Central memory CD4-positive, alpha-beta T cell (primary cell): Measurements from ENCODE around the gene PCSK1.
"Not testable (repeated sequence)": the region's sequence is repeated elsewhere in the genome, so short reads cannot be mapped to it uniquely, and the experiment has no call there.

Experiments
- DNase-seq: peaks from one replicate; pipeline ENCODE4 v3.0.0; 2022

The PCSK1 gene

DNA sequence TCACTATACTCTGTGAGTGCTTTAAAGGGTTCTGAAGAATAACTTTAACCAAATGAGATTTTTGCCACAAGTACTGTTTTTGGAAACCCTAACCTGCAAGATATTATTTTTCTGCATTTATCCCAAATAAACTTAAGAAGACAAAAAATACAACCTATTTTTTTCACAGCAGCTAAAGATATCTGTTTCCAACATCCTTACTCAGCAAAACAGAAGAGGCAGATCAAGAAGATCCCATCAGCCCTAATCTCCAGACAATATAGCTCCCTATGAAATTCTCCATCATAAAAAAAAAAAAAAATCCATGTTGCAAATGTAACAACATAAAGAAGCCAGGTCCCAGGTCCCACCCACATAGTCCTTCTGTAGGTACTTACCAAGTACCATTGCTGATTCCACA, 7.6 kb downstream of the PCSK1 start:
- no peak for DNase-seq

DNA sequence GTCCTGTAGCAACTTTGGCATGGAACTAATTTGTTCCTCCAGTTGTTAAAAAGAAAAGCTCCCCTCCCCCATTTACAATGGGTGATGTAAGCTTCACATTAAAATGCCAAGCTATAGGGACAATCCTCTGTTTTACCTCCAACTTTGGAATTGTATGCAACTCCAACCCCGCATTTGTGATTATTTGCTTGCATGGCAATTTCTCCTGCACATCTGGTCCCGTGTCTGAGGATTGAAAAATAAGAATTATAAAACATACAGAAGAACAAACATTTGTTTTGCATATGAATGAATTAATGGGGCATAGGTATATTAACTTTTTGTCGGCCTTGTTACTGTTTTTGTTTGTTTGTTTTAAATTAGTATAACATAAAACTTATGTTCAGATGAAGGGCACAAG, 17.2 kb downstream of the PCSK1 start:
- no peak for DNase-seq

DNA sequence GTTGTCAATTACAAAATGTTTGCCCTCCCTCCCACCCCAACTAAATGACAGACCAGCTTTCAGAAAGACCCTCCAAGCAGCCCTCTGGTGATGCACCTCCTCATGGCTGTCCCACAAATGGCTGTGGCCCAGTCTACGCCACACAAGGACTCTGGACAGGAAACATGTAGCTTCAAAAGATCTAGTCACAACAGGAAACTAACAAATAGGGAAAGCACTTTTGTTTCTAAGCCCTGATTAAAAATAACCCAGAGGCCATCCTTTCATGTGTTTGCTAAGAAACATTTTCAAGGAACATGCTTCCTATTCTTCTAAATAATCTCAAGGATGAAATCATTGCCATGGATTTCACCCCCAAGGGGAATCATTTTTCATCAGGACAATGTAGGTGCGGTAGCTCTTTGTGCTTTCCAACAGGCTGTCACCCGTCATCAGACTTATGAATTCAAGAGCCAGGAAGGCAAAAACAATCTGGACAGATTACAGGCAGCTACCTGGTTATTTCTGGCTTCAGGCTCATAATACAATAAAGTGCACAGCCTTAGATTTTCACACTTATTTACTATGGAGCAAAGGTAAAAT, 20.1 kb downstream of the PCSK1 start:
- no peak for DNase-seq

DNA sequence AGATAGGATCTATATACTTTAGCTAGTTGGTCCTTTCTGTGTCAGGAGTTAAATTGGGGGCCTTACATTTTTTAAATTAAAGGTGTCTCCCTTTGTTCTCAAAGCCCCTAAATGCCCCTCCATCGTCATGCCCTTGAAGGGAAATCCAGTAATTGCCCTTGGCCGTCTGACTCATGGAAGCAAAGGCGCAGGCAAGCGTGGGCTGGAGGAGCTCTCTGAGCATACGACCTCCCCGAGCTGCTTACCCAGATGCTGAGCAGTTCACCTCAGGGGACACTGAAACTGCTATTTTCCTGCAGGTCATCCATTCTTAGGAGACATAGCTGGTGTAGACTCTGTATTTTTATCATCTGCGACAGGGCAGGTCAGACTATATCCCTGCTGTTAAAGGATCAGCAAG, 23.0 kb downstream of the PCSK1 start:
- DNase-seq: no peak

DNA sequence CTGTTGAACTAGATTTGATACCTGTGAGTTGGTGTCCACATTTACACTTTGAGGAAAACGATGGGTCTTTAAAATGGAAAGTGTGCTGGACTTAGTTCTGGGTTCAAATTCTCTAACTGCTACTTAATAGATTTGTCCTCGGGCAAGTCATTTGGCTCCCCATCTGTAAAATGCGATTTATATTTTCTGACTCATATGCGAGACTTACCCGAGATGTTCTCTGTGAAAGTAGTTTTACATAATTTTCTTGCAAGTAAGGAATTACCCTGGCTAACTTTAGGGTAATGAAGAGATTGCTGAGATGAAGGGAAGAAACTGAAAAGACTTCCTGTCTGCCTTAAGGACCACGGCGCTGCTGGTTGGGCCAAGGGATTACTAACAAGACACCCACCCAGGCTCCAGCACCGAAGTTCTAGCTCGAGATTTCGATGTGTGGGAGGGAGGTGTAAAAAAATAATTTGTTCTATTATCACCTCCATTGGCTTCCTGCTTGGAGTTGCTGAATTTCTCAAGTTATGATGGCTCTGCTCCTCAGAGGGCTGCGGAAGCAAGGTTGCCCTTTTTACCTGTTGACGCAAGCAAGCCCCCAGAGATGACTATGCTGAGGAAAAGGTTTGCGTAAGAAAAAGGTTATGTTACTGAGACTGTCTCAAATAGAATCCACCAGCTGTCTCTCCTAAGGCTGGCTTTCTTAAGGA, 24.1 kb downstream of the PCSK1 start:
- no peak for DNase-seq

DNA sequence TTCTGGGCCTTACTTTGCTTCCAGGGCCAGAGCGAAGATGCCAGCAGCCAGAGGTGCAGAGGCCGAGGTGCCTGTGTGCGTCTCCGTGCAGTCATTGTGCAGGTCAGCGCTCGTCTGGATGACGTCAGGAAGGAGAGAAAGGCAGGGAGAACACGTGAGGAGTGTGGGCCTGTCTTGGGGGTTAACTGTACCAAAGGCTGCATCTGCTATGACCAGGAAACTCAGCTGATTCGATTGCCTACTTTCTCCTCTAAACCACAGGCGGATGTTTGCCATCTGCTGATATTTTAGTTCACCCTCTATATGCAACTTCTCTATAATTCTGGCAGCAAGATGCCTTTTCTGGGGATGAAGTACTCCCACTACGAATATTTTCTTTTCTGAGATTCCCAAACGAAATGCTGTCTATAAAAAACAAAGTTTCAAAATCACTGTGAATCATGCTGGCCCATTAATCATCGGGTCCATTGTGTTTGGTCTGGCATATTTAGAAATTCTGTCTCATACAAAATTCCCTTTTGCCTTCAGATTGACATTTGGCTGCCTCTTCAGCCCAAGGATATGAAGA, 24.8 kb downstream of the PCSK1 start:
- no peak for DNase-seq

DNA sequence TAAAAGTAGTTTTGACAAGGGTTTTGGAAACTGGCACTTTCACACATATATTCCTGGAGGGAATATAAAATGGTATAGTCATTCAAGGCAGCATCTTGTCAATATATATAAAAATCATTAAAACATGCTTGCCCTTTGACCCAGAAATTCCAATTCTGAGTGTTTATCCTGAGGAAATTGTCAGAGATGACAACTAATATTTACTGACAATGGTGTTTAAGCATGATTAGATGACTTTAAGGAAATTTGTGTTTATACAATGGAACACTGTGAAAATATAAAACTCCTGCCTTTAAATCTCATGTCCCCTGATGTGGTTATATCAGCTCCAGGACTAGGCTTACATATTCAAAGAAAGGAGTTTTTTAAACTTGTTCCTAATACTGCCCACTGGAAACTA, 25.6 kb downstream of the PCSK1 start:
- DNase-seq: no peak

DNA sequence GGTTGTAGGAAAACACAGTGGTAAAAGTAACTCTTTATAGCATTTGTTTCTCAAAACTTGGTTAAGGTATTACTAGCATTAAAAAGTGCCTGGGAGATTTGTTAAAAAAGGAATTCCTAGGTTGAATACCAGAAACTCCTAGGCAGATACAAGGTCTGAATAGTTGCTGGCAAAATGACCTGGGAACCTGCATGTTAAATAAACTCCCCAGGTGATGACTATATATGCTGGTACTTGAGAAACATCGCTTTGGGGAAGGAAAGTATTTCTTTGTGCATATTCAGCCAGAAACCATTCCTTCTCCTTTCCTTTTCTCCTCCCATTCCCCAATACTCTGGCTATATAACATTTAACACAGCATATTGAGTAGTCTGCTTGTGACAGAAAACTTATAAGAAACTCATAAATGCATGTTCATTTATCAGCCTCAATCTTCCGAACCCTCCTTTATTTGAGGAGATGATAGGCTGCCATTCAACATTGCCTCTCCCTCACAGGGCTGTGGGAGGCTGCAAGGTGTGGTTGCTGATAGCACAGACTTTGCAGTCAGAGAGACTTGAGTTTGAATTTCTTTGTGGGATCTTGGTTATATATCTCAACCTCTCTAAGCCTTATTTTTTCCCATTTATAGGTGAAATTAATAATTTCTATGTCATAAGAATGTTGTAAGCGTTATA, 28.7 kb downstream of the PCSK1 start:
- DNase-seq: no peak

DNA sequence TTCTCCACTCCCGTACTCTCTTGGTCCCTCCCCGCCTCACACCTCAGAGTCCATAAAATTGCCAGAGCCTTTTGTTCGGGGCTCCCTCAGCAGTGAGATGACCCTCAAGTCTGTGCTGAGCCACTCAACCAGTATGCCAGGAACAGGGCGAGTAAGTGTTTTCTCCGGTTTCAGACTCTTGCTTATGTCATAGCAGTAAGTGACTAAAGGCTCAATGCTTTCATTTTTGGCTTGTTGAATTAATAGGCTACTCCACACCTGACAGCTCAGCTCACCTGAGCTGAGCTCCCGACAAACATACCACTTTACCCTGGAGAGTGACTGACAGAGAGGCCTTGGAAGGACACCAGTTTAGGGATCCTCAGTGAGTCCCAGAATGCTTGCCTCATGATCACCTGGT, 30.5 kb downstream of the PCSK1 start:
- no peak for DNase-seq

DNA sequence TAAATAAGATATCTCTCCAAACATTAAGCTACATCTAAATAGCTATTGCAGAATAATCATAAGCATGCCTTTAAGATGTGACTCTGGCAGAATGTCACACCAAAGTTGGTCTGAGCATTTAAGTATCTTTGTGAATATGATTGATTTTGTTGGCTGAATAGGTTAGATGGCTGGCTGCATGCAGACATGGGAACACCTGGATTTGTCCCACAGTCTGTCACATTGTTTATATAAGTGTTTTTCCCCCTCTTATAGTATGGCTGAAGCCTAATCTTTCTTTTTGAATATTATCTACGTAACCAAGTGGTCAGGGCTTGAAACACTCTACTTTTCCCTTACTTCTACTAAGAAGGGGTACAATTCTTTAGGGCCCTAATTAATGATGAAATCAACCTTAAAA, 36.2 kb downstream of the PCSK1 start:
- DNase-seq: no peak

DNA sequence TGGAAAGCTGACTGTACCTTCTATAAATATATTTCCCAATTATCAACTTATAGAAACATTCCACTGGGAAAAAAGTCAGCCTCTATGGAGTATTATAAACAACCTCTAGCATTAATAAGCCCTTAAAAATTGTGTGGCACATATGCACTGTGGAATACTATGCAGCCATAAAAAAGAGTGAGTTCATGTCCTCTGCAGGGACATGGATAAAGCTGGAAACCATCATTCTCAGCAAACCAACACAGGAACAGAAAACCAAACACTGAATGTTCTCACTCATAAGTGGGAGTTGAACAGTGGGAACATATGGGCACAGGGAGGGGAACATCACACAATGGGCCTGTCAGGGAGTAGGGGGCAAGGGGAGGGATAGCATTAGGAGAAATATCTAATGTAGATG, 37.8 kb downstream of the PCSK1 start:
- DNase-seq: not testable (repeated sequence)

DNA sequence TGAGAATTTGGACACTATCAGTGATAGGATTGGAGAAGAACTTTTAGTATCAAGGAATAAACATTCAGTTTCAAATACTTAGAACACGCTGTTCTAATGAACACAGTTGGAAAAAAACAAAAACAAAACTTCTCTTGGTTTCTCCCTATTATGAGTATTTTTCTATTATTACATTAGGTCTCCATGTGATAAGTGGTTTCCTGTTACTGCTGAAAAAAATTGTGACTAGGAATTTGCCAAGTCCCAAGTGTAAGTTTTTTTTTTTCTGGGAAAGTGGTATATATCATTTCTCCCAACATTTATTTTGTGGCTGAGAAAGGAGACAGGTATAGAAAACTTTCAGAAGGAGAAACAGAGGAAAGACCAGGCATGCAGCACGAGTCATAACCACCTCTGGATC, 41.1 kb downstream of the PCSK1 start:
- DNase-seq: no peak

DNA sequence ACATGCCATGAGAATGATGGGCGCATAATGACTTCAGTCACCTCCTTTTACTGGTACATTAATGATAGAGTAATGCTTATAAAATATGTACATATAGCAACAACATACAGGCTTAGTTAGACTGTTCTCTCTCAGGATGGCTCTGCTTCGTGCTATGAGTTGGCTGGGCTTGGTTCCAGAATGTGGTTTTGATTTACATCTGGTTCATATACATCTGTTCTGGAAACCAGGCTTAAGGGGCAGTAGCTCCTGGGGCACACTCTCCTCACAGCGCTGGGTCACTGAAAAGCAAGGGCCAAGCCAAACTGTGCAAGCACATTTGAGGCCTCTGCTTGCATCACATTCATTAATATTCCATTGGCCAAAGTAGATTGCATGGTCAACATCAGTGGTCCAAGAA, 44.9 kb downstream of the PCSK1 start:
- DNase-seq: no peak

DNA sequence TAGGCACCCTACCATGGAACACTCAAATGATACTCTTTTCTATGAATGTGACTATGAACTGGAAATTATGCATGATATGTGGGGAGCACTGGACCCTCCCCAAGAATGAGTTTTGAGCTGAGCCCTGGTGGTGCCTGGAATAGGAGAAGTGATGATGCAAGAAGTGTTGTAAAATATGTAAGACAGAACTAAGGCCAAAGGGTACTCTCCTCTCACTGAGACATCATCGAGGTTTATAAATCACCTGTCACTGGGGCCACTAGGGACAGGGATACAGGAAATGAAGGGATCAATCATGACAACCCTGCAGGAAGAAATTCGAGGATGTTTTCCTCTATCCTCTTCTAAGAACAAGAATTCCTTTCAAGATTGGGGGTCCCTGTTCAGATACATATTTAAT, 45.4 kb downstream of the PCSK1 start:
- no peak for DNase-seq

DNA sequence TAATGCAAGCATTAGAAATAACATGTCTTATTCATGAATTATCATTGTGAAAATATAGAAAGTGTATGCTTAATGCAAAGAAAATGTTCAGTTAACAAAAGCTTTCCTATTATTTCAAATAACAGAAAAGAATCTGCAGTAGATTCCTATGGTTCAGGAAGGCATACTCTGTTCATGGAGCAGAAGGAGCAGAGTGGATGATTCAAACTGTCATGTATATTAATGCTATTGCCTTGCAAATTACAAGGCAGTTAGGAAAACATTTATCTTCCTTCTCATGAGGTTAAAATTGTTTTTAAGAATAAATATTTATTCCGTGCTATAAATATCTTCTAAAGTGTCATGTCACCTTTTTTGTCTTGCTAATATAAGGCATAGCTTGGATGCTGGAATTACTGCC, 47.5 kb downstream of the PCSK1 start:
- no peak for DNase-seq

DNA sequence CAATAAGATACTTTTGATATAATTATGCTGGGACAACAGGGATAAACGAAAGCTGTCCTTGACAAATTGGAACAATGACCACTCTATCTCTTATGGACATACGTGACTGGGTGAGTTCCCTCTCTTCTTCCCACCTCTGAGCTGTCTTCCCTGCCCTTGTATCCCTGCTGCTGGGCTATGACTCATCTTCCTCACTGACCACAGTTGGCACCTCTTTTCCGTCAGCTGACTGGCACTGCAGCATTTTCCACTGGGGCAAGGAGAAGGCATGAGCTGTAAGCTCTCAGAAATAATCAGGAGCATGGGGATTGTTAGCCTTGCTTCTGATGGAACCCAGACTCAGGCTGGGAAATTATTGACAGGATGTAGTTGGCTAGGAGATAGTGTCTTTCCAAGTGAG, 48.7 kb downstream of the PCSK1 start:
- no peak for DNase-seq

DNA sequence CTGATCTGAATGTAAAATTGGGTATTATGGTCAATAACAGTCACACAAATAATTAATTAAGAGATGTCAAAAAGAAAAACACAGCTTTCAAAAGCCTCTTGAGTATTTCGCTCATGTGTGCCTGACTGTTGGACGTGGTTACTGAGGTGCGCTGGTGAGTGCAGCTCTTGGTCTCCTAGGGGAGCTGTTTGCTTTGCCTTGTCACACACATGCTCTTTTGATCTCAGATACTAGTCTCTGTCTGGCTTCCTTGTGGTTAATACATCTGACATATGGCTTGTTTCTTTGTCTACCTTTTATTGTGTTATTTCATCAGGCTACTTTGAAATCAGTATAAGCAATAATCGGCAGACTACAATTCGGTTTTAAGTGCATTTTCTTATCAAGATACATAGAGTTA, 51.5 kb downstream of the PCSK1 start:
- peak; percentile 1 for DNase-seq

DNA sequence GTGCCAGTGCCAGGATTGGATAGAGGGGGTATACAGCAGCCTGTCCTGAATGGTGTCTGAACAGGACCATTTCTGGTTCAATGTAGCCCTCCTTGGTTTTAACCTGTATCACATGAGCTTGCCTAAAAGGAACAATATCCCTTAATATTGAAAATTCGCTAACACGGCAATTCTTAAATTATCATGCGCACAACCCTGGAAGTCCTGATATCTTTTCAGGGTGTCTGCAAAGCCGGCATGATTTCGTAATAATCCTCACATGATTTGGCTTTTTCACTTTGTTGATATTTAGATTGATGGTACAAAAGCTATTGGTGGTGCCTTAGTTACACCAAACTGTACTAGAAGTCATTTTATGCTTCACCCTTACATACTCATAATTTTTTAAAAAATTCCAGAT, 53.2 kb downstream of the PCSK1 start:
- no peak for DNase-seq

DNA sequence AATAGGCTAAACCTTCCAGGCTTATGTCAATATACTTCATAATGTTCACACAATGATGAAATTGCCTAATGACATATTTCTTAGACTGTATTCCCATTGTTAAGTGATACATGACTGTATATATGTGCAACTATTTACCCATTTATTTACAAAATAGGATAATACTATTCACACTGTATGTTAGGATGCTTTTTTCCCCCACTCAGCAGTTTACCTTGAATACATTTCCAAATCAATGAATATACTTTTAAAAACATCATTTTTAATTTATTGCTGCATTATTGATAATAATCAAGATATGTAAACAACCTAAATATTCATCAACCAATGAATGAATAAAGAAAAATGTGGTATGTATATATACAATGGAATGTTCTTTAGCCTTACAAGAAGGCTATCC, 55.5 kb downstream of the PCSK1 start:
- no peak for DNase-seq

DNA sequence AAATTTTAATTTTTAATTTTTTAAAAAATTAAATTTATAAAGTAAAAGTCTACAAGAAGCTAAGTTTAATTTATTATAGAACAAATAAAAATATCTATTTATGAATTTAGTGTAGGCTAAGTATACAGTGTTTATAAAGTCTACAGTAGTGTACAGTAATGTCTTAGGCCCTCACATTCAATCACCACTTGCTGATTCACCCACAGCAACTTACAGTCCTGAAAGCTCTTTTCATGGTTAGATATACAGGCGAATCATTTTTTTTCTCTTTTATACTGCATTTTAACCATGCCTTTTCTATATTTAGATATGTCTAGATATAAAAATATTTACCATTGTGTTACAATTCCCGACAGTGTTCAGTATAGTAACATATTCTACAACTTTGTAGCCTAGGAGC, 55.9 kb downstream of the PCSK1 start:
- DNase-seq: no peak

DNA sequence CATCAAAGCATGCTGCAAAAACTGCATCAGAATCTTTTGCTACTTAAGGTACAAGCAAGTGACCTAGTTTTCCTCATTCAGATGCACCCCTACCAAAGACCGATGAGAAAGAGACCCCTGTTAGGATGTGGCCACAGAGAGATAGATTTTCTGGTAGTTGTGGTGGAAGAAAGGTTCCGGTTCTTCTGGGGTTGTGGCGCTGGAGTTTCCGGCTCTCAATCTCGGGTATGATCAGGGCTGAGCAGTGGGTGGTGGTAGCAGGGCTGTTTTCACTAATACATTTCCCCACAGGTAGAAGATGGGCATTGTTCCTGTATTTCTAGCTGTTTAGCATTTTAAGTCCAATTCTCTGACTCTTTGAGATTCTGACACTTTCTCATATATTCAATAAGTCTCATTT, 58.4 kb downstream of the PCSK1 start:
- peak; percentile 16 for DNase-seq

DNA sequence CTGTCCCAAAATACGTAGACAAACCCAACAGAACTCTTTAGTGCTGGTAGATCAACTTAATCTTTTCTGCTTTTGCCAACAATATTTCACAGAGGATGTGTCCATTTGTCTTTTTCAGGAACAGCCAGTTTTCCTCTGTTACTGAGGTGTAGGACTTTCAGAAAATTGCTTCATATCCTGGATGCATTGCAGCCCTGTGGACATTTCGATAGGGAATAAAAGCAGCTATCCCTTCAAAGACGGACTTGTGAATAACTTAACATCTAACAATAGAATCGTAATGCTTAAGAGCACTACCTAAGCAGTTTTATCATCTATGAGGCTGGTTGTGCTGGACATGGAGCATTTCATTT, 59.7 kb downstream of the PCSK1 start:
- no peak for DNase-seq

DNA sequence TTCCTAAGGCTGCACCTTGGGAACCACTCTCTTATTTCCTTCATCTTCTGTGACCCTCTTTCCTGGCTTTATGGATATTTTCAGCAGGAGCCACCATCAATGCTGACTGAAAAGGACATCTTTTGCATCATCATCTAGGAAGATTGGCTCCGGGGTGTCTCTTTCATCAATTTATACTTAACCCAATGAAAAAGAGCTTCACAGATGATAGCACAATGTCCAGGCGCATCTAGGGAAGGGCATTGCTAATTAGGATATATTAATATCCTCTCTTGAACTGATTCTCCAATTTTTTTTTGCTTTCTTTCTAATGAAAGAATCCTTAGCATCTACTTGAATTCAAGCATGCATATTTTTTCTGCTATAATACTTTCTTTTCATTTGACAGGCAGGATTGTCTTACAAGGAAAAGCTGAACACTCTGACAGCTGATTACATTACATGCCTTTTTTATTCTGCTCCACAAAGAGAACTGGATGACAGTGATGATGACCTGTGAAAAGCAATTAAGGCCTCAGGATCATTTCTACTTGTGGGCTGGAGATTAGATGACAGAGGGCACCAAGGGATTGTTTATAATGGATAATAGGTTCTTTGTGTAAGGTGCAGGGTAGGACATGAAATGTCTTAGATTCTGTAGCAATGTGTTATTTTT, 60.2 kb downstream of the PCSK1 start:
- DNase-seq: no peak

DNA sequence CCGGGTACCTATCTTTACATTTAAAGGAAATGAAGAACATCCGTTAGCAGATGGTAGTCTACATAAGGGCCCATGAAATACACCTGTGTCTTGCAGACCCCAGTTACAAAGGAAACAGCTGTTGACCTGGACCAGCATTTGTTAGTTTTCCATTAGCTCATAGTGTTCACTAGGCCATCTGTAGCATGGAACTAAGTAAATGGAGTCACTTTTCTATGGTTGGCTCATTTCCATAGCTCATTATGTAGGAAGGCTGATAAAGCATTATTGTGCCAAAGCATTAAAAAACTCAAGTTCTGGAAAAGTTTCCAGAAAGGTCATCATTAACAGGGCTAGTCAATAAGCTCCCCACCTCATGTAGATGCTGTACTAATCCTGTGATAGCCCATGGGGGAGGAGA, 62.1 kb downstream of the PCSK1 start:
- DNase-seq: no peak
